ENCODE data around the gene PKN1. TPM values are rescaled to one million over a fixed set of nuclear protein-coding genes. Genes with fewer than 3 reads are reported as not detected.

Gene PKN1
- total RNA-seq, 1 donor = 127 TPM

DNA sequence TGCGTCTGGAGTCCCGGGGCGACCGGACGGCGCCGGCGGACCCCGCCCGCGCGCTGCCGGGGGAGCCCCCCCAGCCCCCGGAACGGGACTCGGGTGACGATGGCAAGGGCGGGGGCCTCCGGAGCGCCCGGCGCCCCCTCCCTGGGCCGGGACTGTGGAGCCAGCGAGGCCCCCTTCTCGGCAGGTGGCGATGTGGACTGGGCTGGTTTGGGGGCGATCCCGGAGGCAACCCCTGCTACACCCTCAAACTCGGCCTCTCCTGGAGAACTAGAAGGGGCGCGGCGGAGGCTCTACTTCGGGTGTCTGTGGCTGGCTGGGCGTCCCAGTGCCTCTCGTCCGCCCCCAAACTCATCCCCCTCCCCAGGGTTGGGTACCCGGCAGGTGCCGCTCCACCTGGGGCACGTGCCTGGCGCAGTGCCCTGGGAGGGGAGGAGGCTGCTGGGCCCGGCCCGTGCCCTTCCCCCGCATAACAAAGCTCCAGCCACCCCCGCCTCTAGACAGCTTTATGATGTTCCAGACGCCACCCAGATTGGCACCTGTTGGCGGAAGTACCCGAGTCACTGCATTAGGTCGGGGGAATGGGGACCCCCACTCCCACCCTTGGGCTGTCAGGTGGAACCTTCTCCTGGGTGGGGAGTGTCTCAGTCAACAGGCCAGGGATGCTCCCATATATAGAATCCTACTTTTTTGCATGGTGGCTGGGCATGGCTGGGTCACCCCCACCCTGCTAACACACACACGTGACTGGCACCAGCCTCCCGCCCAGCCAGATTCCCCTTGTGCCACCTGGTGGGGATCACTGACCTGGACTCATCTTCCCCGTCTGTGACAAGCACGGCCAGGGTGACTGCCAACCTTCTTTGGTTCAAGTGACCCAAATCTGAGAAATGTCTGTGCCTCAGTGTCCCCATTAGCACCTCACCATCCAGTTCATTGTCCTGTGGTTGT lies 722 bp downstream of the PKN1 start:
- peak overlapping the region; percentile 70 for H3K4me3 ChIP-seq (ENCODE audit: low read depth, low read length)
- TF ChIP-seq, protein P1, sequence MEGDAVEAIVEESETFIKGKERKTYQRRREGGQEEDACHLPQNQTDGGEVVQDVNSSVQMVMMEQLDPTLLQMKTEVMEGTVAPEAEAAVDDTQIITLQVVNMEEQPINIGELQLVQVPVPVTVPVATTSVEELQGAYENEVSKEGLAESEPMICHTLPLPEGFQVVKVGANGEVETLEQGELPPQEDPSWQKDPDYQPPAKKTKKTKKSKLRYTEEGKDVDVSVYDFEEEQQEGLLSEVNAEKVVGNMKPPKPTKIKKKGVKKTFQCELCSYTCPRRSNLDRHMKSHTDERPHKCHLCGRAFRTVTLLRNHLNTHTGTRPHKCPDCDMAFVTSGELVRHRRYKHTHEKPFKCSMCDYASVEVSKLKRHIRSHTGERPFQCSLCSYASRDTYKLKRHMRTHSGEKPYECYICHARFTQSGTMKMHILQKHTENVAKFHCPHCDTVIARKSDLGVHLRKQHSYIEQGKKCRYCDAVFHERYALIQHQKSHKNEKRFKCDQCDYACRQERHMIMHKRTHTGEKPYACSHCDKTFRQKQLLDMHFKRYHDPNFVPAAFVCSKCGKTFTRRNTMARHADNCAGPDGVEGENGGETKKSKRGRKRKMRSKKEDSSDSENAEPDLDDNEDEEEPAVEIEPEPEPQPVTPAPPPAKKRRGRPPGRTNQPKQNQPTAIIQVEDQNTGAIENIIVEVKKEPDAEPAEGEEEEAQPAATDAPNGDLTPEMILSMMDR (IDR thresholded peaks at IDR 0.05; ENCODE audit: insufficient read depth, low read depth, low read length) = no peak
- no peak for DNase-seq (ENCODE audit: low read depth)

DNA sequence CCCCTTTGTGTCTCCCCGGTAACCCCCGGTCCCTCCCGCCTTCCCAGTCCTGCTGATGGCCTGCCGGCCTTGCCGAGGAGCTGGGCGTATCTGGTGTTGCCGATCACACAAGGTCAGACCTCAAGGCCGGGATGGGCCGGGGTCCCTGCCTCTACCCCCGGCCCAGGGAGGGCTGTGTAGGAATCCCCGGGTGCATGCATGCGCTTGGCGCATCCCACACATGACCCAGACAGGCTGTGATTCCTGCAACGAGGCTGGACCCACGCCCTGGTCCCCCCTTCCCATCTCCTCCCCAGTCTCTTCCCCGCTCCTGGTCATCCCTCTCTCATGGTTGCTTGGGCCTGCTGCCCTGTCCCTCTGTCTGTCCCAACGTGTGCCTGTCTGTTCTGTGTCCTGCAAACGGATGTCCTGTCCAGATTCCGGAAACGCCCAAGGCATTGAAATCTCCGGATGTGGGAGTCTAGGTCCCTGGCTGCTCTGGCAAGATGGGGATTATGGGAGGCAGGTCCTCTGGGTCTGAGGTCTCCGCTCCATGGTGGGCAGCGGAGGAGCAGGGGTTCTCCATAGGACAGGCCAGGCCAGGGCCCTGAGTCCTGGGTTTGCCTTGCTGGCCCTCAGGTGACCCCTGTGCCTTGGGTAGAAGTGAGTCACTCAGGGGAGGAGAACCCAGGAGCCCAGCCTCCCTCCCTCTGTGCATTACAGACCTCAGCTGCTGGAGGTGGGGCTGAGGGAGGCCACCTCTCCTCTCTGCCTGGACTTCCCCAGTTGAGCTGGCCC lies 1.6 kb downstream of the PKN1 start:
- TF ChIP-seq, protein P1 (IDR thresholded peaks at IDR 0.05; ENCODE audit: insufficient read depth, low read depth, low read length) = no peak
- peak overlapping the region; percentile 70 for H3K4me3 ChIP-seq (ENCODE audit: low read depth, low read length)
- peak; percentile 82 for DNase-seq (ENCODE audit: low read depth)

DNA sequence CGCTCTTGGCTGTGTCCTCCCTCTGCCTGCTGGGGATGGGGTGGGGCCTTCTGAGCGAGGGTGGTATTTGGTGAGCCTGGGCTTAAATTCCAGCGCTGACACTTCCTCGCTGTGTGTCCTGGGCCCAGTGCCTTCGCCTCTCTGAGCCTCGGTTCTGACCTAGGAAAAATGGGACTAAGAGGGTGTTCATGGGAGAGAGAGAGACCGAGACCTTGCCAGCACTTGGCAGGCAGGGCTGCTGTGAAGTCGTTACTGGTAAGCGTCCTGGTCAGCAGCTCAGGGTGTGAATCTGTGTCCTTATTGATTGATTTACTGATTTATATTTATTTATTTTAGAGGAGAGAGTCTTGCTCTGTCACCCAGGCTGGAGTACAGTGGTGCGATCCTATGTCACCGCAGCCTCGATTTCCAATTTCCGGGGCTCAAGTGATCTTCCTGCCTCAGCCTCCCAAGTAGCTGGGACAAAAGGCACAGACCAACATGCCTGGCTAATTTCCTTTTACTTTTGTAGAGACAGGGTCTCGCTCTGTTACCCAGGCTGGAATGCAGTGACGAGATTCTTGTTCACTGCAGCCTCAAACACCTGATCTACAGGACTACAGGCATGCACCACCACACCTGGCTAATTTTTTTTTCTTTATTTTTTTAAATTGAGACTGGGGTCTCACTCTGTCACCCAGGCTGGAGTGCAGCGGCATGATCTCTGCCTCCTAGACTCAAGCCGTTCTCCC lies 2.4 kb downstream of the PKN1 start:
- DNase-seq (ENCODE audit: low read depth) = no peak
- H3K4me3 ChIP-seq (ENCODE audit: low read depth, low read length) = peak overlapping the region; percentile 70
- TF ChIP-seq, protein P1 (IDR thresholded peaks at IDR 0.05; ENCODE audit: insufficient read depth, low read depth, low read length) = no peak

DNA sequence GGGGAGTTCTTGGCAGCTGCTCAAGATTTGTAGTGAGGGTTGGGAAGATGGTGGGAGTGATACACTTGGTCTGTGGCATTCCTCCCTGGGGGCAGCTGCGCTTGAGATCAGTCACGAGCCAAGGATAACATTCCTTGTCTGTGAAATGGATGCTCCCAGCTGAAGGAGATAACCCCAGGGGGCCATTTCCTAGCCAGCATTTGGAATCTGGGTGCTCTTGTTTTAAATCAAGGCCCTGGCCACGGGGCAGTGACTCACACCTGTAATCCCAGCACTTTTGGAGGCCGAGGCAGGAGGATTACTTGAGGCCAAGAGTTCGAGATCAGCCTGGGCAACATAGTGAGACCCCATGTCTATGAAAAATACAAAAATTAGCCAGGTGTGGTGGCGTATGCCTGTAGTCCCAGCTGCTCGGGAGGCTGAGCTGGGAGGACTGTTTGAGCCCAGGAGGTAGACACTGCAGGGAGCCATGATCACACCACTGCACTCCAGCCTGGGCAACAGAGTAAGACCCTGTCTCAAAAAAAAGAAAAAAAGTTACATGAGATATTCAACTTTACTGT lies 4.6 kb downstream of the PKN1 start:
- no peak for DNase-seq (ENCODE audit: low read depth)
- H3K4me3 ChIP-seq (ENCODE audit: low read depth, low read length) = no peak overlapping the region
- TF ChIP-seq, protein P1 (IDR thresholded peaks at IDR 0.05; ENCODE audit: insufficient read depth, low read depth, low read length) = no peak

DNA sequence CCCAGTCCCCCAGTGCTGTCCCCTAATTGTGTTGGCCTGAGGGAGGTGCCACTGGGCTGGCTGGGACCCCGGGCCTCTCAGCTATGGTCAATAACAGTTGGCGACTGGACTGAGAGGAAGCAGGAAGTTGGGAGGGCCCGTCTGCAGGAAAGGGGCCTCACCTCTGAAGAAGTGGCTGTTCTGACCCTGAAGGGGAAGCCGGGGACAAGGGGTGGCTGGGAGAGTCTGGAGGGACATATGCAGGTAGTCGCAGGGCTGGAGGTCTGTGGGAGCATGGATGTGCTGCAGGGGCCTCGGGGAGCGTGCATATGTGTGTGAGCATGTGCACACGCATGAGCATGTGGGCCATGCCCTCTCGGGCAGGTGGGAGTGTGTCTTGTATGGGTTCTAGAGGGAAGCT lies 5.9 kb downstream of the PKN1 start:
- TF ChIP-seq, protein P1 (IDR thresholded peaks at IDR 0.05; ENCODE audit: insufficient read depth, low read depth, low read length) = no peak
- H3K4me3 ChIP-seq (ENCODE audit: low read depth, low read length) = no peak overlapping the region
- DNase-seq (ENCODE audit: low read depth) = no peak

DNA sequence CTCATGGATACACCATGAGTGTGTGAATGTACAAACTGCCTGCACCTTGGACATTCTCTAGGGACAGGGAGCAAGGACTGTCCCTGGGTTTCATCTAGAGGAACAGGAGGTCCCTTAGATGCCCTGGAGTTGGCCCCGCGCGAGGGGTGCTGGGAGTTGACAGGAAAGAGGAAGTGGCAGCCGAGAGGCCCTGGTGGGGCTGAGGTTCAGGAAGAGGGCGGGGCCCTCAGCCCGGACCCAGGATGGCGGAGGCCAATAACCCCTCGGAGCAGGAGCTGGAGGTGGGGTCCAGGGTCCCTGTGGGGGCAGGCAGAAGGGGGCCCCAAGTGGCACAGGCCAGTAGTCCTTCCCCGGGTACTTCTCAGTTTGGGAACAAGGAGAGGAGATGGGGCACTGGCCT lies 6.9 kb downstream of the PKN1 start:
- TF ChIP-seq, protein P1 (IDR thresholded peaks at IDR 0.05; ENCODE audit: insufficient read depth, low read depth, low read length) = no peak
- H3K4me3 ChIP-seq (ENCODE audit: low read depth, low read length) = no peak overlapping the region
- peak; percentile 8 for DNase-seq (ENCODE audit: low read depth)
